Vagina (tissue), 2 donors: ENCODE results near the gene LYL1.

ENCODE experiments used
- CTCF ChIP-seq, 3 experiments: fragments of 450-650 bp in 2 of 3; fragments of 200-600 bp in 1 of 3; sonication (generic) in 1 of 3; IDR thresholded peaks; one replicate each; pipeline ENCODE4 v1.5.1; 2017 to 2019; ENCODE audit warnings: antibody characterized with exemption in 3 of 3, mild to moderate bottlenecking in 2 of 3, moderate library complexity in 2 of 3
- POLR2A ChIP-seq, 2 donors: fragments of 450-650 bp; IDR thresholded peaks; one replicate each; pipeline ENCODE4 v1.6.1; 2017; ENCODE audit warnings: antibody characterized with exemption in 2 of 2, mild to moderate bottlenecking in 2 of 2, moderate library complexity in 2 of 2
- POLR2AphosphoS5 ChIP-seq, 2 donors: sonication (generic); formaldehyde crosslinking; IDR thresholded peaks; one replicate each; pipeline ENCODE4 v1.9.0; 2017; ENCODE audit warnings: antibody characterized with exemption in 2 of 2, mild to moderate bottlenecking in 2 of 2, low read depth in 1 of 2; ENCODE audit not compliant: insufficient read depth in 1 of 2

GRCh38 chr19:13092606-13093235, 9.9 kb downstream of the LYL1 start:
- TF ChIP-seq CTCF (IDR thresholded peaks at IDR 0.05) = no peak
- TF ChIP-seq POLR2A (IDR thresholded peaks at IDR 0.05) = no peak
- TF ChIP-seq POLR2AphosphoS5 (IDR thresholded peaks at IDR 0.05; ENCODE audit: insufficient read depth in 1 of 2, low read depth in 1 of 2) = no peak
